HL-60 (cell line): Measurements from ENCODE around the gene FAM200B.

ENCODE experiments used
- DNase-seq, 2 experiments: peaks; one replicate each; pipeline ENCODE4 v3.0.0-alpha.2; 2010 to 2020; ENCODE audit warnings: low read depth in 1 of 2, low spot score in 1 of 2
- H3K27ac ChIP-seq: fragments of 250-450 bp; sonication (Bioruptor Pico); replicated peaks from 2 replicates; pipeline ENCODE4 v1.5.1; 2020; ENCODE audit warnings: mild to moderate bottlenecking, moderate library complexity
- H3K27me3 ChIP-seq: fragments of 250-450 bp; sonication (Bioruptor Pico); 2 replicates; pipeline ENCODE4 v1.5.1; 2021; ENCODE audit warnings: mild to moderate bottlenecking, moderate library complexity; ENCODE audit not compliant: insufficient read depth, poor library complexity, severe bottlenecking
- H3K4me3 ChIP-seq: replicated peaks from 2 replicates; pipeline ENCODE4 v1.5.1; 2011; ENCODE audit warnings: mild to moderate bottlenecking, control low read depth, low read length; ENCODE audit not compliant: insufficient read depth
- GABPA ChIP-seq: IDR thresholded peaks from 2 replicates; pipeline ENCODE4 v1.6.1; 2012; ENCODE audit warnings: low read depth
- POLR2AphosphoS5 ChIP-seq: IDR thresholded peaks from 2 replicates; pipeline ENCODE4 v1.6.1; 2012; ENCODE audit warnings: low read depth
- SPI1 ChIP-seq: IDR thresholded peaks from 2 replicates; pipeline ENCODE4 v1.6.1; 2012; ENCODE audit warnings: low read depth, mild to moderate bottlenecking, borderline replicate concordance
- TF ChIP-seq, protein P1 (sequence below): IDR thresholded peaks from one replicate; pipeline ENCODE4 v1.5.1; 2011; ENCODE audit warnings: low read length, control low read depth, inconsistent platforms; ENCODE audit not compliant: insufficient read depth
- TF ChIP-seq, protein P2 (sequence below): IDR thresholded peaks from 2 replicates; pipeline ENCODE4 v1.6.1; 2012; ENCODE audit warnings: low read depth; ENCODE audit not compliant: insufficient replicate concordance

Gene FAM200B

DNA sequence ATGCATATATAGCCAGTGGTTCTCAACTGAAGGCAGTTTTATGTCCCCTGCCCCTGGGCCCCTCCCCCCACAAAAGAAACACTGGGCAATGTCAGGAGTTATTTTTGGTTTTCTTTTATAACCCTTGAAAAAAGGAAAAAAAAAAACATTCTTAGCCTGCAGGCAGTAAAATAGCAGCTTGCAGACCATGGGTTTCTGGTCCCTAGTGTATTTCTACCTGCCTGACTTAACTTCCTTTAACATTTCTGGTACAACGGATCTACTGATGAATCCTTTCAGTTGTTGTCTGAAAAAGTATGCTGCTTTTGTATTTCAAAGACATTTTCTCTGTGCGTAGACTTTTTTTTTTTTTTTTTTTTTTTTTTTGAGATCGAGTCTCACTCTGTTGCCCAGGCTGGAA lies 11.1 kb upstream of the FAM200B start:
- Histone ChIP-seq H3K27me3 (no peaks in the 10 kb centered on the region), H3K4me3 (no peak overlapping the region), H3K27ac (no peak overlapping the region)
- DNase-seq: no peak
- TF ChIP-seq GABPA (no peak), SPI1 (no peak), POLR2AphosphoS5 (no peak)
- TF ChIP-seq, protein P1, sequence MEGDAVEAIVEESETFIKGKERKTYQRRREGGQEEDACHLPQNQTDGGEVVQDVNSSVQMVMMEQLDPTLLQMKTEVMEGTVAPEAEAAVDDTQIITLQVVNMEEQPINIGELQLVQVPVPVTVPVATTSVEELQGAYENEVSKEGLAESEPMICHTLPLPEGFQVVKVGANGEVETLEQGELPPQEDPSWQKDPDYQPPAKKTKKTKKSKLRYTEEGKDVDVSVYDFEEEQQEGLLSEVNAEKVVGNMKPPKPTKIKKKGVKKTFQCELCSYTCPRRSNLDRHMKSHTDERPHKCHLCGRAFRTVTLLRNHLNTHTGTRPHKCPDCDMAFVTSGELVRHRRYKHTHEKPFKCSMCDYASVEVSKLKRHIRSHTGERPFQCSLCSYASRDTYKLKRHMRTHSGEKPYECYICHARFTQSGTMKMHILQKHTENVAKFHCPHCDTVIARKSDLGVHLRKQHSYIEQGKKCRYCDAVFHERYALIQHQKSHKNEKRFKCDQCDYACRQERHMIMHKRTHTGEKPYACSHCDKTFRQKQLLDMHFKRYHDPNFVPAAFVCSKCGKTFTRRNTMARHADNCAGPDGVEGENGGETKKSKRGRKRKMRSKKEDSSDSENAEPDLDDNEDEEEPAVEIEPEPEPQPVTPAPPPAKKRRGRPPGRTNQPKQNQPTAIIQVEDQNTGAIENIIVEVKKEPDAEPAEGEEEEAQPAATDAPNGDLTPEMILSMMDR: no peak
- TF ChIP-seq, protein P2, sequence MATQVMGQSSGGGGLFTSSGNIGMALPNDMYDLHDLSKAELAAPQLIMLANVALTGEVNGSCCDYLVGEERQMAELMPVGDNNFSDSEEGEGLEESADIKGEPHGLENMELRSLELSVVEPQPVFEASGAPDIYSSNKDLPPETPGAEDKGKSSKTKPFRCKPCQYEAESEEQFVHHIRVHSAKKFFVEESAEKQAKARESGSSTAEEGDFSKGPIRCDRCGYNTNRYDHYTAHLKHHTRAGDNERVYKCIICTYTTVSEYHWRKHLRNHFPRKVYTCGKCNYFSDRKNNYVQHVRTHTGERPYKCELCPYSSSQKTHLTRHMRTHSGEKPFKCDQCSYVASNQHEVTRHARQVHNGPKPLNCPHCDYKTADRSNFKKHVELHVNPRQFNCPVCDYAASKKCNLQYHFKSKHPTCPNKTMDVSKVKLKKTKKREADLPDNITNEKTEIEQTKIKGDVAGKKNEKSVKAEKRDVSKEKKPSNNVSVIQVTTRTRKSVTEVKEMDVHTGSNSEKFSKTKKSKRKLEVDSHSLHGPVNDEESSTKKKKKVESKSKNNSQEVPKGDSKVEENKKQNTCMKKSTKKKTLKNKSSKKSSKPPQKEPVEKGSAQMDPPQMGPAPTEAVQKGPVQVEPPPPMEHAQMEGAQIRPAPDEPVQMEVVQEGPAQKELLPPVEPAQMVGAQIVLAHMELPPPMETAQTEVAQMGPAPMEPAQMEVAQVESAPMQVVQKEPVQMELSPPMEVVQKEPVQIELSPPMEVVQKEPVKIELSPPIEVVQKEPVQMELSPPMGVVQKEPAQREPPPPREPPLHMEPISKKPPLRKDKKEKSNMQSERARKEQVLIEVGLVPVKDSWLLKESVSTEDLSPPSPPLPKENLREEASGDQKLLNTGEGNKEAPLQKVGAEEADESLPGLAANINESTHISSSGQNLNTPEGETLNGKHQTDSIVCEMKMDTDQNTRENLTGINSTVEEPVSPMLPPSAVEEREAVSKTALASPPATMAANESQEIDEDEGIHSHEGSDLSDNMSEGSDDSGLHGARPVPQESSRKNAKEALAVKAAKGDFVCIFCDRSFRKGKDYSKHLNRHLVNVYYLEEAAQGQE: no peak

DNA sequence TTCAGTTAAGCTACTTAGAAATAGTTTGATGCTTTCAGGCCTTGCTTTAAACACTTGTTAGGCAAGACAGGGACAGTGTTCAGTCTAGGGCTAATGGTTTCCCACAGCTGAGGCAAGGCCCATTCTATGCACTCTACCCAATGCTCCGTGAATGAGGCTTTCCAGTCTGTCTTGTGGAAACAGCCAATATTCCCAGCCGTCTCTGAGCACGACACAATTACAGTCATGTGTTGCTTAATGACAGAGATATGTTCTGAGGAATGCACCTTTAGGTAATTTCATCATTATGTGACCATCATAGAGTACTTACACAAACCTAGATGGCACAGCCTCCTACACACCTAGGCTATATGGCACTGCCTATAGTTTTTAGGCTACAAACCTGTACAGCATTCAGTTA lies 9.5 kb upstream of the FAM200B start:
- TF ChIP-seq SPI1 (no peak), POLR2AphosphoS5 (no peak), GABPA (no peak)
- TF ChIP-seq, protein P2: no peak
- TF ChIP-seq, protein P1: no peak
- DNase-seq: no peak
- Histone ChIP-seq H3K4me3 (no peak overlapping the region), H3K27ac (no peak overlapping the region), H3K27me3 (no peaks in the 10 kb centered on the region)

DNA sequence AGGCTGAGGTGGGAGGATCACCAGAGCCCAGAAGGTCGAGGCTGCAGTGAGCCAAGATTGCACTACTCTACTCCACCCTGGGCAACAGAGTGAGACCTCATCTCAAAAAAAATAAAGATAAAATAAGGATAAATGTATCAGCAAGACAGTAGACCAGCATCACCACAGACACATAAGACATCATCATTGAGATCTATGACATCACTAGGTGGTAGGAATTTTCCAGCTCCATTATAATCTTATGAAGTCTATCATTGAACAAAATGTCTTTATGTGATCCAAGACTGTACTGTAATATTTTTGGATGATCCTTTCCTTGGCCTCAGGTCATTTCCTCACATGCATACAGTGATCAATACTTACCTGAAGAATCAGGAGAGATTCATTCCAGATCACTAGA lies 8.3 kb upstream of the FAM200B start:
- DNase-seq: no peak
- Histone ChIP-seq H3K4me3 (no peak overlapping the region), H3K27ac (no peak overlapping the region), H3K27me3 (no peaks in the 10 kb centered on the region)
- no peak for TF ChIP-seq GABPA
- no peak for TF ChIP-seq SPI1
- TF ChIP-seq, protein P1: no peak
- TF ChIP-seq, protein P2: no peak
- TF ChIP-seq POLR2AphosphoS5: no peak
